ENCODE measurements around the gene WWOX.

The WWOX gene

DNA sequence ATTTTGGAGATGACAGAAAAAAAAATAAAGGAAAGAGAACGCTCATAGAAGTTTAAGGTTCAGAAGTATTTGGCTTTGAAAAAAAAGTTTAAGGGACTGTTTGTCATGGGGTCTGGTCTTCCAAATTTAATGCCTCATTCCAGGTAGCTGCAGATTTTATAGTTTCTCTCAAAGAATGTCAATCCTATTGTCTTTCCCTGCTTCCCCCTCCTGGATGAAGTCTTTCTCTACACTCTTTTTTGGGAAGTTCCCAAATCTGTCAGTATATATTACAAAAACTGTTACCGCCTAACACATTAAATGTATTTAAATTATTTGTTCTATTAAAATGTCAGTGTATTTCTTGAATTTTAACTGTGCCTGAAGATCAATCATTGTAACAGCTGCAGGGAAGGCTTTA is 1043.6 kb downstream of the WWOX start:
- DNase-seq = no peak
- no peaks in the 10 kb centered on the region for H3K4me1 ChIP-seq (ENCODE audit: control insufficient read depth, insufficient read depth, low read length, poor library complexity, severe bottlenecking)
- no peaks in the 10 kb centered on the region for H3K9me3 ChIP-seq (ENCODE audit: control insufficient read depth, low read length)
- no peaks in the 10 kb centered on the region for H3K27me3 ChIP-seq (replicated peaks; ENCODE audit: control insufficient read depth, insufficient read depth, low read length, poor library complexity, severe bottlenecking)
- no peak overlapping the region for H3K27ac ChIP-seq (ENCODE audit: insufficient read depth, low read length, poor library complexity, severe bottlenecking)
- H3K4me3 ChIP-seq (ENCODE audit: insufficient read depth, low read depth, low read length, poor library complexity, severe bottlenecking) = no peak overlapping the region
- H3K36me3 ChIP-seq (ENCODE audit: control insufficient read depth, insufficient read depth, low read length) = no peaks in the 10 kb centered on the region

- H3K4me1 ChIP-seq (ENCODE audit: control insufficient read depth, insufficient read depth, low read length, poor library complexity, severe bottlenecking) = no peaks in the 10 kb centered on the region
- H3K36me3 ChIP-seq (ENCODE audit: control insufficient read depth, insufficient read depth, low read length) = no peaks in the 10 kb centered on the region
- H3K27me3 ChIP-seq (replicated peaks; ENCODE audit: control insufficient read depth, insufficient read depth, low read length, poor library complexity, severe bottlenecking) = no peaks in the 10 kb centered on the region
- DNase-seq = no peak
- H3K27ac ChIP-seq (ENCODE audit: insufficient read depth, low read length, poor library complexity, severe bottlenecking) = no peak overlapping the region
- no peak overlapping the region for H3K4me3 ChIP-seq (ENCODE audit: insufficient read depth, low read depth, low read length, poor library complexity, severe bottlenecking)
- H3K9me3 ChIP-seq (ENCODE audit: control insufficient read depth, low read length) = no peaks in the 10 kb centered on the region
Measured at GRCh38 chr16:79150151-79150550, 1050.7 kb downstream of the WWOX start.

DNA sequence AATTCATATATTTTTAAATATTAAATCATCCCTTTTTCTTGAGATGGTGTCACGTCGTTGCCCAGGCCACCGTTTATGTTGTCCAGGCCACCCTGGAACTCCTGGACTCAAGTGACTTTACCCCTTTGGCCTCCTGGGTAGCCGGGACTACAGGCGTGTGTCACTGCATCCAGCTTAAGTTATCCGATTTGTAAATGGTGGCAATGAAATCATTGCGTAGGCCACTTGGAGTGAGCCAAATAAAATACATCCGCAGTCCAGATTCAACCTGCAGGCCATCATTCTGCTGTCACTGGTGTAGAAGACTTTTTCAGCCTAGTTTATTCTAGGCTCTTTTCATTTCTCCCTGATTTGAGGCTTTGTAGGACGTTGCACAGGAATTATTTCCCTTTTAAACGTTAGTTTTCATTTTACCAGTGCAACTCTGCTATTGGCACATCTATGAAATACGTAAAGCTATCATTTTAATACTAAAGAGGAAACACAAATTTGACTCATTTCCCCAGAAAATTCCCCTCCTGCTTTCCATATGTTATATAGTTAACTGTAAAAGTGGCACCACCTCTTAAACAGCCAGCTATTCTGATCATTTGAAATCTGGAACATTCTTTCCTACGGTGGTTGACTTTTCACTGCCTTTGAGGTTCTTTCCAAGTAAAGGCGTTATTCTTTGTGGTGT is 1051.3 kb downstream of the WWOX start:
- Histone ChIP-seq H3K36me3 (ENCODE audit: control insufficient read depth, insufficient read depth, low read length) (no peaks in the 10 kb centered on the region), H3K27me3 (replicated peaks; ENCODE audit: control insufficient read depth, insufficient read depth, low read length, poor library complexity, severe bottlenecking) (no peaks in the 10 kb centered on the region), H3K4me1 (ENCODE audit: control insufficient read depth, insufficient read depth, low read length, poor library complexity, severe bottlenecking) (no peaks in the 10 kb centered on the region), H3K9me3 (ENCODE audit: control insufficient read depth, low read length) (no peaks in the 10 kb centered on the region), H3K4me3 (ENCODE audit: insufficient read depth, low read depth, low read length, poor library complexity, severe bottlenecking) (no peak overlapping the region), H3K27ac (ENCODE audit: insufficient read depth, low read length, poor library complexity, severe bottlenecking) (no peak overlapping the region)
- DNase-seq = no peak

GRCh38 chr16:79154086-79154485 is 1054.6 kb downstream of the WWOX start:
- H3K4me3 ChIP-seq (ENCODE audit: insufficient read depth, low read depth, low read length, poor library complexity, severe bottlenecking) = no peak overlapping the region
- H3K36me3 ChIP-seq (ENCODE audit: control insufficient read depth, insufficient read depth, low read length) = no peaks in the 10 kb centered on the region
- DNase-seq = no peak
- no peaks in the 10 kb centered on the region for H3K27me3 ChIP-seq (replicated peaks; ENCODE audit: control insufficient read depth, insufficient read depth, low read length, poor library complexity, severe bottlenecking)
- H3K4me1 ChIP-seq (ENCODE audit: control insufficient read depth, insufficient read depth, low read length, poor library complexity, severe bottlenecking) = no peaks in the 10 kb centered on the region
- no peaks in the 10 kb centered on the region for H3K9me3 ChIP-seq (ENCODE audit: control insufficient read depth, low read length)
- H3K27ac ChIP-seq (ENCODE audit: insufficient read depth, low read length, poor library complexity, severe bottlenecking) = no peak overlapping the region

DNA sequence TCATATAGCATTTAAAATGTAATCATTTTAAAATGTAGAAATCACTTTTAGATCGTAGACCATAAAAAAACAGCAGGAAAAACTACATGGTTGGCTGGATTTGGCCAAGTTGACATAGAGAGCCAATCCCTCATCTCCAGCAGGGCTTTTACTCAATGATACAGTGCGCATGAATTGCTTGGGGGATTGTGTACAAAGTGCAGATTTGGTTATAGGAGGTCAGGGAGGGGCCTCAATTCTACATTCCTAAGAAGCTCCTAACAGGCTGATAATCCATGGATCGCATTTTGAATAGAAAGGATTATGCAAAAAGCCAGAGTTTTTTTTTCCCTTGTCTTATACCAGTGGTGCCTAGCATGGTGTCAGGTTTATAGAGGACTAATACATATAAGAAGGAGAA is 1056.0 kb downstream of the WWOX start:
- Histone ChIP-seq H3K4me3 (ENCODE audit: insufficient read depth, low read depth, low read length, poor library complexity, severe bottlenecking) (no peak overlapping the region), H3K9me3 (ENCODE audit: control insufficient read depth, low read length) (no peaks in the 10 kb centered on the region), H3K27me3 (replicated peaks; ENCODE audit: control insufficient read depth, insufficient read depth, low read length, poor library complexity, severe bottlenecking) (no peaks in the 10 kb centered on the region), H3K27ac (ENCODE audit: insufficient read depth, low read length, poor library complexity, severe bottlenecking) (no peak overlapping the region), H3K36me3 (ENCODE audit: control insufficient read depth, insufficient read depth, low read length) (no peaks in the 10 kb centered on the region), H3K4me1 (ENCODE audit: control insufficient read depth, insufficient read depth, low read length, poor library complexity, severe bottlenecking) (no peaks in the 10 kb centered on the region)
- DNase-seq = no peak

- no peaks in the 10 kb centered on the region for H3K27me3 ChIP-seq (replicated peaks; ENCODE audit: control insufficient read depth, insufficient read depth, low read length, poor library complexity, severe bottlenecking)
- H3K4me1 ChIP-seq (ENCODE audit: control insufficient read depth, insufficient read depth, low read length, poor library complexity, severe bottlenecking) = no peaks in the 10 kb centered on the region
- no peak overlapping the region for H3K27ac ChIP-seq (ENCODE audit: insufficient read depth, low read length, poor library complexity, severe bottlenecking)
- H3K36me3 ChIP-seq (ENCODE audit: control insufficient read depth, insufficient read depth, low read length) = no peaks in the 10 kb centered on the region
- no peak for DNase-seq
- H3K4me3 ChIP-seq (ENCODE audit: insufficient read depth, low read depth, low read length, poor library complexity, severe bottlenecking) = no peak overlapping the region
- no peaks in the 10 kb centered on the region for H3K9me3 ChIP-seq (ENCODE audit: control insufficient read depth, low read length)
Measured at GRCh38 chr16:79155904-79156303, 1056.5 kb downstream of the WWOX start.

- Histone ChIP-seq H3K4me1 (ENCODE audit: control insufficient read depth, insufficient read depth, low read length, poor library complexity, severe bottlenecking) (no peaks in the 10 kb centered on the region), H3K27me3 (replicated peaks; ENCODE audit: control insufficient read depth, insufficient read depth, low read length, poor library complexity, severe bottlenecking) (no peaks in the 10 kb centered on the region), H3K4me3 (ENCODE audit: insufficient read depth, low read depth, low read length, poor library complexity, severe bottlenecking) (no peak overlapping the region), H3K27ac (ENCODE audit: insufficient read depth, low read length, poor library complexity, severe bottlenecking) (no peak overlapping the region), H3K9me3 (ENCODE audit: control insufficient read depth, low read length) (no peaks in the 10 kb centered on the region), H3K36me3 (ENCODE audit: control insufficient read depth, insufficient read depth, low read length) (no peaks in the 10 kb centered on the region)
- no peak for DNase-seq
Measured at GRCh38 chr16:79156761-79157160, 1057.3 kb downstream of the WWOX start.

- H3K9me3 ChIP-seq (ENCODE audit: control insufficient read depth, low read length) = no peaks in the 10 kb centered on the region
- H3K27me3 ChIP-seq (replicated peaks; ENCODE audit: control insufficient read depth, insufficient read depth, low read length, poor library complexity, severe bottlenecking) = no peaks in the 10 kb centered on the region
- no peak overlapping the region for H3K27ac ChIP-seq (ENCODE audit: insufficient read depth, low read length, poor library complexity, severe bottlenecking)
- H3K4me3 ChIP-seq (ENCODE audit: insufficient read depth, low read depth, low read length, poor library complexity, severe bottlenecking) = no peak overlapping the region
- no peaks in the 10 kb centered on the region for H3K36me3 ChIP-seq (ENCODE audit: control insufficient read depth, insufficient read depth, low read length)
- no peak for DNase-seq
- no peaks in the 10 kb centered on the region for H3K4me1 ChIP-seq (ENCODE audit: control insufficient read depth, insufficient read depth, low read length, poor library complexity, severe bottlenecking)
Measured at GRCh38 chr16:79158337-79158736, 1058.9 kb downstream of the WWOX start.

DNA sequence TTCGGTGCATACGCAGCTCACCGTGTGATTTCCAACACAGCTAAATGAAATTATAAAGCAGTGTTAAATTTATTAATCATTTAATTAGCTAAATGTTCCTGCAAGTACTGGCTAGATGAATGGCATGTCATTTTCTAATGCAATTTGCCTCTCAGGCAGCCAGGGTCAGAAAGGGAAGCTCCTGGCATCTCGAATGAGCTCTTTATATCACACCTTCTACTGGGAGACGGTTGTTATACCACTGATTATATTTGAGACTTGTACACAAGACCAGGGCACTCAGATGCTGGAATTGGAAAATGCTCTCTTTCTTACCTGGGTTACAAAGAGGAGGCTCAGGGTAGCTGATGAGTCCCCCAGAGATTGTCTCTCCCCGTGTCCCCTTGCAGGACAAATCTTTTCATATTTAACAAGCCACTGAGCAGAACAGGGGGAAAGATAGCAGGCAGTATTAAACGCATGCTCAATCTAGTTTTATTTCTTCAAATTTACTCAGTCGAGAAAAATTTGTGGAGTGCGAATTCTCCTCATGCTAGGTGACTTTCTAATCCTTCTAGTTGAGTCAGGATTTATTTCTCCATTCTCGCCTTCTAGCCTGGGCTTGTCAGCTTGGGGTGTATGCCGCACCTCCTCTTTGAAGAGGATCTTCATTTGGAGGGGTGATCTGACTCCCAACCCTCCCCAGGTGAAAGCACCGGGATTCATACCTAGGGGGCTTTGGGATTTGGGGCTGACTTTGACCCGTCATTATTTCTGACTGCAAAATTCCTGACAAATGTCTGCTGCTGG is 1060.0 kb downstream of the WWOX start:
- Histone ChIP-seq H3K4me1 (ENCODE audit: control insufficient read depth, insufficient read depth, low read length, poor library complexity, severe bottlenecking) (no peaks in the 10 kb centered on the region), H3K9me3 (ENCODE audit: control insufficient read depth, low read length) (no peaks in the 10 kb centered on the region), H3K4me3 (ENCODE audit: insufficient read depth, low read depth, low read length, poor library complexity, severe bottlenecking) (no peak overlapping the region), H3K27me3 (replicated peaks; ENCODE audit: control insufficient read depth, insufficient read depth, low read length, poor library complexity, severe bottlenecking) (no peaks in the 10 kb centered on the region), H3K27ac (ENCODE audit: insufficient read depth, low read length, poor library complexity, severe bottlenecking) (no peak overlapping the region), H3K36me3 (ENCODE audit: control insufficient read depth, insufficient read depth, low read length) (no peaks in the 10 kb centered on the region)
- DNase-seq = no peak

DNA sequence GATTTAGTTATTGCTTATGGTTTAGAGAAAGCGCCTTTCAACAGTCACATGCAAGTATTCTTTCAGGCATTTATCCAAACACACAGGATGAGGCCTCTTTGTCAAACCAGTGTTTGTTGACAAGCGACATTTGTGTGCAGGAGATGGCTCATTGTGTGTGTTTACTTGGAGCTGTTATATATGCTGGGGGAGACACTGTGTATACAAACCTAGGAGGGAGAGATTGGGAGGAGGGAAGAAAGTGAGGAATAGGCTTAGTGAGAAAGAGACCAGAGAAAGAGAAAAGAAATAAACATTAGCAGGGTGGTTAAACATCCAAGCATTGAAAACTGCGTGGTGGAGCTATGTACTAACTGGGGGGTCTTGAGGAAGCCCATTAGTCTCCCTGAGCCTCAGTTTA is 1063.5 kb downstream of the WWOX start:
- Histone ChIP-seq H3K27me3 (replicated peaks; ENCODE audit: control insufficient read depth, insufficient read depth, low read length, poor library complexity, severe bottlenecking) (no peaks in the 10 kb centered on the region), H3K9me3 (ENCODE audit: control insufficient read depth, low read length) (no peaks in the 10 kb centered on the region), H3K4me1 (ENCODE audit: control insufficient read depth, insufficient read depth, low read length, poor library complexity, severe bottlenecking) (no peaks in the 10 kb centered on the region), H3K27ac (ENCODE audit: insufficient read depth, low read length, poor library complexity, severe bottlenecking) (no peak overlapping the region), H3K36me3 (ENCODE audit: control insufficient read depth, insufficient read depth, low read length) (no peaks in the 10 kb centered on the region), H3K4me3 (ENCODE audit: insufficient read depth, low read depth, low read length, poor library complexity, severe bottlenecking) (no peak overlapping the region)
- DNase-seq = no peak
